ENCODE measurements around the gene NXPE2.
"Not testable (repeated sequence)": the region's sequence is repeated elsewhere in the genome, so short reads cannot be mapped to it uniquely, and the experiment has no call there.

The NXPE2 gene

DNA sequence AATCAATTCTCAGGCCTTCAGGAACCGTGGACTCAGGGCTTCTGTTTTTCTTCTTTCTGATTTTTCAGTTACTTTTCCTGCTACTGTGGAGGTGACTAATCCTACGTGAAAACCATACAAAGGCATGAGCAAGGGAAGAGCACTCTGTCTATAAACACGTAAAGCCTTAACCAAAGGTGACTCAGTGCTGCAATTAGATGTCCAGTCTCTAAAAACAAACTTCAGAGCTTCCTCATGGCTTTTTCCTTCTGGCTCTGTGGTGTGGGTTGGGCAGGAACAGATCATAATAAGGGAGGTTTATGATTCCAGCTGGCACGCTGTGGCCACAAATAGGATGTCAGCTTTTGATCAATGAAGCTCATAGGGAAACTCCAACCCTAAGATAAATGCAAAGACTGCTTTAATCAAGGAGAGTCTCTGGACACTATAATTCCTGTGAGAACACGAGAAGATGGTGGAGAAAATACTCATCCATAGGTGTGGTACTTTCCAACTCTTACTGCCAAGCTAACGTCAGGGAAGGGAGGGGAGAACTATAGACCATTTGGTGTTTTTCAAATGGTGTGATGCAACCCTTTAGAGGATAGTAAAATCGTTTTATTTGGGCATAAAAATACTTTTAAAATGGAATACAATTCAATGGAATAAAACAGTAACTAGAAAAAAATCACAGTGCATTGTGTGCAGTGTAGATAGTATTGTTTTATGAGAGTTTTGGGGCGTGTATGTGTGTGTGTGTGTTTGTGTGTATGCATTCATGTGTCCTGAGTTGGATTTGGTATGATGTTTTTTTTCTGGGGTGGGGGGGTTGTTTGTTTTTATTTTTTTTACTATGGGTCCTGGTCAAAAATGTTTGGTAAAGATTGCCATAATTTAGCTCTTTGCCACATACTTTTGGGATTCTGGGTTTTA is at the start of gene NXPE2:
NXPE2 (plus strand) TSS at position 403 of the 912 bp plus-strand sequence; CDS start at position 452, 49 bp downstream.
- DNase-seq = no peak

- DNase-seq = not testable (repeated sequence)
These were observed 46.8 kb upstream of the NXPE2 start for GRCh38 chr11:114631445-114631965.

DNA sequence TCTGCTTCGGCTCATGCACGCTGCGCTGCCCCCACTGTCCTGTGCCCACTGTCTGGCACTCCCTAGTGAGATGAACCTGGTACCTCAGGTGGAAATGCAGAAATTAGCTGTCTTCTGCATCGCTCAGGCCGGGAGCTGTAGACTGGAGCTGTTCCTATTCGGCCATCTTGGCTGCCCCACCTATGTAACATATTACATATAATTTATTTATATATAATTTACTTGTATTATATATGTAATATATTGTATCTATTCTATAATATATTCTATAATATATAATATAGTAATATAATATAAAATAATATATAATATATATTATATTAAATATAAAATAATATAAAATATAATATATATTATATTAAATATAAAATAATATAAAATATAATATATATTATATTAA is 38.9 kb upstream of the NXPE2 start:
- DNase-seq = not testable (repeated sequence)

DNA sequence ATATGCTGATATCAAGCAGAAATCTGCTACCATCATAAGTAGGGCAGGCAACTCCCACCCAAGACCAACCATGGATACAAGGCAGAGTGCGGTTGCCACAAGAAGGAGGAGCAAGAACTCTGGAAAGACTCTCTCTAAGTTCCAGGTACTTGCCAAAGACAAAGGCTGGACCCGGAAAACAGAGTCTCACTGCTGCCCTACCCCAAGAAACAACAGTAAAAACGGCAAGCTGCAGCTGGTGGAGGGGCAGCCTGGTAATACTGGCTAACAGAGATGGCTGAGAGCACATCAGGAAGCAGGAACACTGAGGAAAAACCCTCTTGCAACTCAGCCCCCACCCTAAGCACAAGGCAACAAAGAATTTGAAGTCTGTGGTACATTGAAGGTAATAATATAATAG is 27.7 kb upstream of the NXPE2 start:
- no peak for DNase-seq

DNA sequence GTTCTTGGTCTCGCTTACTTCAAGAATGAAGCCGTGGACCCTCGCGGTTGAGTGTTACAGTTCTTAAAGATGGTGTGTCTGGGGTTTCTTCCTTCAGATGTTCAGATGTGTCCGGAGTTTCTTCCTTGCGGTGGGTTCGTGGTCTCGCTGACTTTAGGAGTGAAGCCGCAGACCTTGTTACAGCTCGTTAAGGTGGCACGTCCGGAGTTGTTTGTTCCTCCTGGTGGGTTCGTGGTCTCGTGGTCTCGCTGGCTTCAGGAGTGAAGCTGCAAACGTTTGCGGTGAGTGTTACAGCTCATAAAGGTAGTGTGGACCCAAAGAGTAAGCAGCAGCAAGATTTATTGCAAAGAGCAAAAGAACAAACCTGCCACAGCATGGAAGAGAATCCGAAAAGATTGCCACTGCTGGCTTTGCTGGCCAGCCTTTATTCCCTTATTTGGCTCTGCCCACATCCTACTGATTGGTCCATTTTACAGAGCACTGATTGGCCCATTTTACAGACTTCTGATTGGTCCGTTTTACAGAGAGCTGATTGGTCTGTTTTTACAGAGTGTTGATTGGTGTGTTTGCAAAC is 27.1 kb upstream of the NXPE2 start:
- no peak for DNase-seq

DNA sequence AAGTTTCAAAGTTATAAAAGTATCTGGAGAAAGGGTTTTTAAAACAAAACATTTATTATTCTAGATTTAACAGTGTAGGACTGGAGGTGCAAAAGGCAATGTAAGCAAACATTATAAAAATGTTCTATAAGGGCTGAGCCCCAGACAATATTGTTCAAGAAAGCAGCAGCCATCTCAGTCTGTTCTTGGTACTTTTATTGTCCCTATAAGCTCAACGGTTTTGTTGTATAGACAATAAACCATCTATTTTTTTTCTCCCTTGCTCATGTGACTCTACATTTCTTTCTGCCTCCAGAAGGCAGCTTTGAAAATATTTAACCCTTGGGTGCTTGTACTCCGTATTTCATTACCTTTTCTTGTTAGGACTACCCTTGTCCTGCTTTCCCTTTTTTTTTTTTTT is 25.2 kb upstream of the NXPE2 start:
- no peak for DNase-seq

DNA sequence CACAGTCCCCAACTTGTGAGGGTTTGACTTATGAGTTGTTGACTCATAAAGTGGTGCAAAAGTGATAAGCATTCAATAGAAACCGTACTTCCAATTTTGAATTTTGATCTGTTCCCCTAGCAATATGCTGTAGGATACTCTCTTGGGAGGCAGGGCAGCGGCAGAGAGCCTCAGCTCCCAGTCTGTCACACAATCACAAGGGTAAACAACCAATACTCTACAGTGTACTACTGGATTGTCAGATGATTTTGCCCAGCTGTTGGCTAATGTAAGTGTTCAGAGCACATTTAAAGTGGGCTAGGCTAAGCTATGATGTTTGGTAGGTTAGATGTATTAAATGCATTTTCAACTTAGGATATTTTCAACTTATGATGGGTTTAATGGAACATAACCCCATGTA is 13.7 kb upstream of the NXPE2 start:
- DNase-seq = no peak

GRCh38 chr11:114666760-114667159 is 11.6 kb upstream of the NXPE2 start:
- DNase-seq = no peak

DNA sequence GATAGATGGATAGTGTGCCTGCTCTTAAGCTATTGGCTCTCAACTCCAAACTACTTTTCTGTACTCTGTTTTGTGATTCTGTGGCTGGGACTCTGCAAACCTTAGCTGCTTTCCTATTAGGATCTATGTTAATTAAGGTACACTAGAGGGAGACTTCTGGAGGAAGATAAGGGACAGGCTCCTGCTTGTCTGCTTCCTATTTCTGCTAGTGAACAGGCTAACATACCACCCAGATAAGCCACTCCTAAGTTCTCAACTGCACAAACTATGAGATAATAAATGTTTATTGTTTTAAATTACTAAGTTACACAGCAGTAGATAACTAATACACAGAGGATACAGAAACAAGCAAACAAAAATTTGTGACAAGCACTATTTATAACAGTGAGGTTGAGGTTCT is 10.2 kb upstream of the NXPE2 start:
- DNase-seq = no peak

DNA sequence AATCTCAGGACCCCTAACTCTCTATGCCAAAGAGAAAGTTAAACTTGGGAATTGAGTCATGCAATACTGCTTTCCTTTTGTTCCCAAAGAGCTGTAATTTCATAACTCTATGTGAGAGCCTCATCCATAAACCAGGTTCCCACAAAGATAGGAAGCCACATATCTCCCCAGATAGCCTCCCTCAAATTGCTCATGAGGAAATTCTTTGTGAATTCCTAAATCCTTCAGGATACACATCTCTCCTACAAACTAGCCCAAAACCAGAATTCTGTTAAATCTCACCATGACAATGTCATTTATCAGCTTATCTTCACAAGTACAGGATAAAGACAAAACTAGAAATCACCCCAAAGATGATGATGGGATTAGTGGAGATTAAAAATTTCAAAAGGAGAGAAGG is 4.7 kb upstream of the NXPE2 start:
- DNase-seq = no peak

GRCh38 chr11:114679505-114679904 is 1.2 kb downstream of the NXPE2 start:
- DNase-seq = no peak

- DNase-seq = no peak
These were observed 4.7 kb downstream of the NXPE2 start for GRCh38 chr11:114683007-114683406.

DNA sequence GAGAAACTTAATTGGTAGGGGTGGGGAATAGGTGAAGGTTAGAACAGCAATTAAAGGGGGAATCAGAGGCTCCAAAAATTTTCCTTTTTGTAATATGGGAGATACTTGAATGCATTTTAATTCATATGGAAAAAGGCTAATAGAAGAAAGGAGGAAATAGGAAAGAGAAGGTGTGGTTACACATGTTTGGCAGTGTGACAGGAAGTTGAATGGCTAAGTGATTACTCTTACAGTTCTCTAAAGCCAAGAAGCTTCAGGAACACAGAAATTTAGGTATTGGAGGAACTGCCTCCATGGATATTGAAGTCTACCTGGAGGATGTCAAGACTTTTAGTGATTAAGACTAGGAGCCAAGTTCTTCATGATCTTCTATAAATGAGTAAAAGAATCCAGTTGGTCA is 6.3 kb downstream of the NXPE2 start:
- no peak for DNase-seq

- DNase-seq = no peak
These were observed 6.8 kb downstream of the NXPE2 start for GRCh38 chr11:114685097-114685496.

DNA sequence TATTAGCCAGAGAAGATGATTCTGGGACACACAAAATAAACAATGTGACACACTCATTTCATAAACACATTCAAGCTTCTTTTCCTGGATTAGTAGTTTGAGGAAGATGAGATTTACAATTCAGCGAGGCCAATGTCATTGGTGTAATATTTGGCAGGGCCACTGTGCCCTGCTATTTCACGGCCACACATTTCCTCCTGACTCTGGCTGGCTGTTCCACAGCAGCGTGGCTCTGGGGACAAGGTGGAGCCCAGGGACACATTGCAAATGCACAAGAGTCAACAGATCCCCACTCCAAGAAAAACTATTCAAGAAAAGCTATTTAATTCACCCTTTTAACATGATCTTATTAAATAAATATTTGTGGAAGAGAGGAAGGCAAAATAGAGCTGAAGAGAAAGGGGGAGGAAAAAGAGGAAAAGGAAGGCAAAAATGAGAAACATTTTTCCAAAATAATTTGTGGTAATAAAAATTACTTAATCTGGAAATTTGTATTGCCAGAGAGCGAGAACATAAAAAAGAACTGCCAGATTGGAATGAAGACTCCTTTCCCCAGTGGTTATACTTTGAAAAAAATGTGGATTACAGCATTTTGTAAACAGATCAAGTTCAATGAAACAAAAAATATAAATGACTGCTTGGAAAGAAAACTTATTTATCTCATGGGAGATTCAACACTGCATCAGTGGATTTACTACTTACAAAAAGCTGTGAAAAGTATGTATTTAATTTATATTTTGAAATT is 27.1 kb downstream of the NXPE2 start:
- no peak for DNase-seq

- no peak for DNase-seq
These were observed 31.6 kb downstream of the NXPE2 start for GRCh38 chr11:114709960-114710359.

DNA sequence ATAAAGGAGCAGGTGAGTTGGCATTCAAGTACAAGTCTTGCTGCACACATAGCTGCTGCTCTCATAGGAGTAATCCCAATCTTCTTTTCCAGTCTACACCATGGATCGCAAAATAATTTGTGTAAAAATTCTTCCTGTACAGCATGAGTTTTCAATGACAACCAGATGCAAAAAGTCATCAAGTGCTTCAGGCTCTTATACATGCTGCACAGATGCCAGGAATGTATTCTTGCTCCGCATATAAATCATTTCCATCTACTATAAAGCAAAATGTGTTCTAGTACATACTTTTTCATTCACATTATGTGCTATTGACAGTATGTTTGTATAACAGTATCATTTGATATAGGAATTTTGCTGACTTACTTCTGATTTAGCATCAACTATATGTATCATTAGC is 35.4 kb downstream of the NXPE2 start:
- no peak for DNase-seq

GRCh38 chr11:114719562-114719961 is 41.2 kb downstream of the NXPE2 start:
- no peak for DNase-seq

- no peak for DNase-seq
These were observed 46.7 kb downstream of the NXPE2 start for GRCh38 chr11:114724916-114725524.

GRCh38 chr11:114725623-114726022 is 47.3 kb downstream of the NXPE2 start:
- no peak for DNase-seq

- no peak for DNase-seq
These were observed 58.5 kb downstream of the NXPE2 start for GRCh38 chr11:114736806-114737205.

DNA sequence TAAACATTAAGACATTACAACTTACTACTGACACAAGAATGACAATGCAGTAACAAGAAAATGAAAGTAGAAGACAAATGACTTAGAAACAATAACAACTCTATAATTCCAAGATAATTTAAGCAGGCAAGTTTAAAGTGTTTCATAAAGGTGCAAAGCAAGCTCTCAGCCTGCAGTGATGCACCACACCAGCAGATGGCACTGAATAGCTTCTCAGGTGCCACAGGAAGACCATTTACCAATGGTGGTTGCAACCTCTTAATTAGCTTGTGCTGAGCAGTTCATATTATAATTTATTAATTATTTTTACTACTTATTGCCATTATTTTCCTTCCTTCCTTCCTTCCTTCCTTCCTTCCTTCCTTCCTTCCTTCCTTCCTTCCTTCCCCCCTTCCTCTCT is 60.6 kb downstream of the NXPE2 start:
- DNase-seq = peak; percentile 21

DNA sequence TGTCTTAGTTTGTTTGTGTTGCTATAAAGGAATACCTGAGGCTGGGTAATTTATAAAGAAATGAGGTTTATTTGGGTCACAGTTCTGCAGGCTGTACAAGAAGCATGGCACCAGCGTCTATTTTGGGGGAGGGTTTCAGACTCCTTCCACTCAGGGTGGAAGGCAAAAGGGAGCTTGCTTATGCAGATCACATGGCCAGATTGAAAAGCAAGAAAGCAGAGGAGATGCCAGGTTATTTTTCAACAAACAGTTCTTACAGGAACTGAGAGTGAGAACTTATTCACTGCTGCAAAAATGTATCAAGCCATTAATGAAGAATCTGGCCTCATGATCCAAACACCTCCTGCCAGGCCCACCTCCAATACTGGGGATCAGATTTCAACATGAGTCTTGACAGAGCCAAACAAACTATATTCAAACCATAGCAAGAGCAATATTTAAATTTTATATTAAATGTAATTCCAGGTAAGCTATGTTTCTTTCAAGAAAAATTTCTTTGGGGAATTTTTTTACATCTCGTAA is 66.9 kb downstream of the NXPE2 start:
- DNase-seq = no peak

Measured in right hindlimb (tissue), 1 donor.